Fibroblast of lung (primary cell): Measurements from ENCODE around the gene SMC5. TPM values are rescaled to one million over a fixed set of nuclear protein-coding genes. Genes with fewer than 3 reads are reported as not detected.

Experiments
- DNase-seq, 2 donors: peaks; one replicate each; pipeline versions ENCODE4 v3.0.0 to v3.0.0-alpha.2; 2010; ENCODE audit warnings: low read depth in 2 of 2
- H2AFZ ChIP-seq: 2 replicates; pipeline ENCODE4 v1.5.1; 2012; ENCODE audit warnings: low read length, control low read depth, inconsistent platforms
- H3K27ac ChIP-seq: 2 replicates; pipeline ENCODE4 v1.5.1; 2011; ENCODE audit warnings: low read length, control low read depth; ENCODE audit not compliant: insufficient read depth
- H3K27me3 ChIP-seq: 2 replicates; pipeline ENCODE4 v1.5.1; 2011; ENCODE audit warnings: mild to moderate bottlenecking, low read length; ENCODE audit not compliant: control insufficient read depth, insufficient read depth
- H3K36me3 ChIP-seq: 2 replicates; pipeline ENCODE4 v1.5.1; 2011; ENCODE audit warnings: low read length; ENCODE audit not compliant: control insufficient read depth, insufficient read depth
- H3K4me1 ChIP-seq: 2 replicates; pipeline ENCODE4 v1.5.1; 2011; ENCODE audit warnings: low read length; ENCODE audit not compliant: control insufficient read depth, insufficient read depth; ENCODE audit errors: extremely low read depth
- H3K4me2 ChIP-seq: 2 replicates; pipeline ENCODE4 v1.5.1; 2011; ENCODE audit warnings: low read length, control low read depth; ENCODE audit not compliant: insufficient read depth; ENCODE audit errors: extremely low read depth
- H3K4me3 ChIP-seq, 4 experiments: fragments of 200-600 bp in 1 of 4; sonication (generic) in 1 of 4; replicated peaks in 1 of 4; 2 replicates each; pipeline ENCODE4 v1.5.1; 2011 to 2016; ENCODE audit warnings: low read length in 4 of 4, low read depth in 3 of 4, mild to moderate bottlenecking in 3 of 4, control low read depth in 2 of 4, inconsistent platforms in 1 of 4, mixed read lengths in 1 of 4; ENCODE audit not compliant: insufficient read depth in 1 of 4; ENCODE audit errors: control extremely low read depth in 1 of 4
- H3K79me2 ChIP-seq: 2 replicates; pipeline ENCODE4 v1.5.1; 2012; ENCODE audit warnings: mild to moderate bottlenecking, low read length, inconsistent platforms; ENCODE audit not compliant: control insufficient read depth, insufficient read depth
- H3K9ac ChIP-seq: 2 replicates; pipeline ENCODE4 v1.5.1; 2011; ENCODE audit warnings: mild to moderate bottlenecking, low read length, control low read depth; ENCODE audit not compliant: insufficient read depth
- H3K9me3 ChIP-seq: 2 replicates; pipeline ENCODE4 v1.5.1; 2012; ENCODE audit warnings: low read depth, low read length; ENCODE audit not compliant: control insufficient read depth, insufficient read depth
- H4K20me1 ChIP-seq: 2 replicates; pipeline ENCODE4 v1.5.1; 2011; ENCODE audit warnings: low read length; ENCODE audit not compliant: control insufficient read depth, insufficient read depth; ENCODE audit errors: extremely low read depth
- EZH2 ChIP-seq: IDR thresholded peaks from 2 replicates; pipeline ENCODE4 v1.5.1; 2012; ENCODE audit warnings: low read length, control low read depth, mild to moderate bottlenecking; ENCODE audit errors: missing control alignments
- polyA plus RNA-seq, 2 donors: library from polyadenylated mRNA; depleted of rRNA in 1 of 2; stranded (reverse) in 1 of 2; unstranded in 1 of 2; fragments of >200 nt; gene quantifications; 2 replicates each; pipeline ENCODE4 v1.2.1, GENCODE V29; 2011 to 2012; ENCODE audit warnings: missing spikeins in 1 of 2
- total RNA-seq: library from RNA; depleted of rRNA; stranded (reverse); fragments of >200 nt; gene quantifications from 2 replicates; pipeline ENCODE4 v1.2.1, GENCODE V29; 2014
- TF ChIP-seq, protein P1 (sequence below), 2 donors: IDR thresholded peaks in 1 of 2; conservative IDR thresholded peaks in 1 of 2; 1 replicate in 1 of 2; 2 replicates in 1 of 2; pipeline ENCODE4 v1.5.1; 2011 to 2012; ENCODE audit warnings: low read length in 2 of 2, control low read depth in 1 of 2, inconsistent platforms in 1 of 2, low read depth in 1 of 2, mild to moderate bottlenecking in 1 of 2

SMC5 gene
- total and polyA plus RNA-seq, 2 donors (not counting 1 experiment from before 2014, with no cell fraction given): 21.6 to 29.2 TPM

DNA sequence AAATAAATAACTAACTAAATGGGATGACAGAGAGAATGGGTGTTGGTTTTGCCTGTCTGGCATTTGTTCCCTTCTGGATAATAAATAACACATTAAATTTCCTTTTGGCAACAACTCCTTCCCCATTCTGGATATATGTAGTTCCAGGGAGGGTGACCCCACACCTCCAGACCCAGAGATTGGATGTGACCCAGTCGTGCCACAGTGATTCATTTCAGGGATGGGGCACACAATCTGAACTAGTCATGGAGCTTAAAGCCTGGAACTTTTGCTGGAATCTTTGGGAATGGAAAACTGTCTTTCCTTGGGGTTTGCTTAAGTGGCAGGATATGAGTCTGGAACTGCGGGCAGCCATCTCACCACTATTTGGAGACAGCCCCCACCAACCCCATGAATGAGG, 144.4 kb downstream of the SMC5 start:
- no peak overlapping the region for H3K9ac ChIP-seq
- TF ChIP-seq, protein P1, sequence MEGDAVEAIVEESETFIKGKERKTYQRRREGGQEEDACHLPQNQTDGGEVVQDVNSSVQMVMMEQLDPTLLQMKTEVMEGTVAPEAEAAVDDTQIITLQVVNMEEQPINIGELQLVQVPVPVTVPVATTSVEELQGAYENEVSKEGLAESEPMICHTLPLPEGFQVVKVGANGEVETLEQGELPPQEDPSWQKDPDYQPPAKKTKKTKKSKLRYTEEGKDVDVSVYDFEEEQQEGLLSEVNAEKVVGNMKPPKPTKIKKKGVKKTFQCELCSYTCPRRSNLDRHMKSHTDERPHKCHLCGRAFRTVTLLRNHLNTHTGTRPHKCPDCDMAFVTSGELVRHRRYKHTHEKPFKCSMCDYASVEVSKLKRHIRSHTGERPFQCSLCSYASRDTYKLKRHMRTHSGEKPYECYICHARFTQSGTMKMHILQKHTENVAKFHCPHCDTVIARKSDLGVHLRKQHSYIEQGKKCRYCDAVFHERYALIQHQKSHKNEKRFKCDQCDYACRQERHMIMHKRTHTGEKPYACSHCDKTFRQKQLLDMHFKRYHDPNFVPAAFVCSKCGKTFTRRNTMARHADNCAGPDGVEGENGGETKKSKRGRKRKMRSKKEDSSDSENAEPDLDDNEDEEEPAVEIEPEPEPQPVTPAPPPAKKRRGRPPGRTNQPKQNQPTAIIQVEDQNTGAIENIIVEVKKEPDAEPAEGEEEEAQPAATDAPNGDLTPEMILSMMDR (conservative IDR thresholded peaks at IDR 0.05 in 1 of 2, IDR thresholded peaks at IDR 0.05 in 1 of 2; ENCODE audit: low read depth in 1 of 2, low read length in 2 of 2): no peak
- no peak for TF ChIP-seq EZH2
- DNase-seq: peak in 1 of 2 donors; percentile 26

DNA sequence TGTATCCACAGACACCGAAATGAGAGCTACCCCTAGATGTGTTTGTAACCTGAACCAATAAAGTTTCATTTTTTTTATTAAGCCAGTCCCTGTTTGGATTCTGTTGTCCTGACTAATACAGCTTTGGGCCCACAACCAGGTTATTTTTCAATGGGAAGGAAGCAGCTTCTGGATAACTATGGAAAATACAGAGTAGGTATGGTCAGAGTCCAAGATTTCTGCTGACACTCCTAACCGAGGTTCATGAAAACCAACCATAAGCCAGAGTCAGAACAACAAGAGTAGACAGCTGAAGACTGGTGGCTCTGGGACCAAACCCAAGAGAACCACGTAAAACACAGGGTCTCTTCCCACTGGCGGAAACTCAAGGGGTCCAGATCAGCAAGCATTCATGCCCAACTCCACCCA, 144.8 kb downstream of the SMC5 start:
- H4K20me1 ChIP-seq: no peaks in the 10 kb centered on the region
- no peaks in the 10 kb centered on the region for H3K27me3 ChIP-seq
- peaks cover 56% of the 10 kb centered on the region for H3K79me2 ChIP-seq
- H3K9me3 ChIP-seq: no peaks in the 10 kb centered on the region
- H3K4me3 ChIP-seq: no peak overlapping the region
- H3K9ac ChIP-seq: no peak overlapping the region
- peaks cover 20% of the 10 kb centered on the region for H3K4me1 ChIP-seq
- peak in 1 of 2 donors; percentile 76 for DNase-seq
- H3K36me3 ChIP-seq: peaks cover 2% of the 10 kb centered on the region
- H3K4me2 ChIP-seq: peak overlapping the region; percentile 17
- TF ChIP-seq, protein P1 (conservative IDR thresholded peaks at IDR 0.05 in 1 of 2, IDR thresholded peaks at IDR 0.05 in 1 of 2; ENCODE audit: low read depth in 1 of 2, low read length in 2 of 2): no peak
- no peak for TF ChIP-seq EZH2
- no peak overlapping the region for H3K27ac ChIP-seq
- no peak overlapping the region for H2AFZ ChIP-seq

More for the DNA sequence above, 144.4 kb downstream of the SMC5 start:
- H3K79me2 ChIP-seq: peaks cover 51% of the 10 kb centered on the region
- no peak overlapping the region for H2AFZ ChIP-seq
- no peak overlapping the region for H3K4me2 ChIP-seq
- H3K27ac ChIP-seq: no peak overlapping the region
- no peaks in the 10 kb centered on the region for H3K27me3 ChIP-seq
- H3K9me3 ChIP-seq: no peaks in the 10 kb centered on the region
- H3K4me3 ChIP-seq: no peak overlapping the region
- no peaks in the 10 kb centered on the region for H4K20me1 ChIP-seq
- peaks cover 20% of the 10 kb centered on the region for H3K4me1 ChIP-seq
- peaks cover 1% of the 10 kb centered on the region for H3K36me3 ChIP-seq

DNA sequence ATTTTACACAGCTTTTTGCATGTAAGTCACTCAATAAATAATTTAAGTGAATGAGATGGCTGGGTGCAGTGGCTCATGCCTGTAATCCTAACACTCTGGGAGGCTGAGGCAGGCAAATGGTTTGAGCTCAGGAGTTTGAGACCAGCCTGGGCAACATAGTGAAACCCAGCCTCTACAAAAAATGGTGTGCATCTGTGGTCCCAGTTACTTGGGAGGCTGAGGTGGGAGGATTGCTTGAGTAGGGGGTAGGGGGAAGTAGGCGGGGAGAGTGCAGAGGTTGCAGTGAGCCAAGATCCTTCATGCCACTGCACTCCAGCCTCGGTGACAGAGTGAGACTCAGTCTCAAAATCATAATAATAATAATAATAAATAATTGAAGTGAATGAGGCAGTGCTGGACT, 145.5 kb downstream of the SMC5 start:
- Histone ChIP-seq H3K79me2 (peaks cover 59% of the 10 kb centered on the region), H2AFZ (no peak overlapping the region), H3K27me3 (no peaks in the 10 kb centered on the region), H3K4me2 (peak overlapping the region; percentile 17), H3K4me3 (no peak overlapping the region), H3K36me3 (peaks cover 2% of the 10 kb centered on the region), H3K9ac (no peak overlapping the region), H3K9me3 (no peaks in the 10 kb centered on the region), H4K20me1 (no peaks in the 10 kb centered on the region), H3K27ac (no peak overlapping the region), H3K4me1 (peaks cover 21% of the 10 kb centered on the region)
- DNase-seq: no peak
- TF ChIP-seq, protein P1 (conservative IDR thresholded peaks at IDR 0.05 in 1 of 2, IDR thresholded peaks at IDR 0.05 in 1 of 2; ENCODE audit: low read depth in 1 of 2, low read length in 2 of 2): no peak
- no peak for TF ChIP-seq EZH2

Other genes starting within 250 kb of the SMC5 start
- 5.4 and 23.0 TPM in 2 replicates for gene MAMDC2, start 215.1 kb upstream of the SMC5 start, total RNA-seq
- gene MAMDC2, start 215.1 kb upstream of the SMC5 start, polyA plus RNA-seq: 4.2 and 14.4 TPM in 2 replicates
- gene KLF9, start 155.7 kb downstream of the SMC5 start, total RNA-seq: 27.6 and 29.5 TPM in 2 replicates
- gene KLF9, start 155.7 kb downstream of the SMC5 start, polyA plus RNA-seq: 8.3 and 27.0 TPM in 2 replicates